Colonic mucosa (tissue), 4 donors: ENCODE results near the gene NEFH. TPM values are rescaled to one million over a fixed set of nuclear protein-coding genes. Genes with fewer than 3 reads are reported as not detected.

ENCODE experiments used
- DNase-seq: peaks from one replicate; pipeline ENCODE4 v3.0.0-alpha.2; 2020
- H3K27ac ChIP-seq: fragments of 200-600 bp; one replicate; pipeline ENCODE4 v1.8.0; 2021
- H3K27me3 ChIP-seq: fragments of 200-600 bp; one replicate; pipeline ENCODE4 v1.8.0; 2021
- H3K36me3 ChIP-seq: fragments of 200-600 bp; one replicate; pipeline ENCODE4 v1.8.0; 2021
- H3K4me1 ChIP-seq: fragments of 200-600 bp; one replicate; pipeline ENCODE4 v1.8.0; 2021; ENCODE audit warnings: mild to moderate bottlenecking
- H3K4me3 ChIP-seq: fragments of 200-600 bp; one replicate; pipeline ENCODE4 v1.8.0; 2021
- H3K9ac ChIP-seq, 2 donors: one replicate each; pipeline ENCODE4 v1.7.0; 2013; ENCODE audit warnings: control low read depth in 2 of 2, low read depth in 2 of 2, low read length in 2 of 2
- H3K9me3 ChIP-seq: fragments of 200-600 bp; one replicate; pipeline ENCODE4 v1.8.0; 2021
- intact Hi-C: fragments of 100-400 bp; cut with DNase I; formaldehyde crosslinking; loops from one replicate; pipeline ENCODE4 v1.14.1; 2022
- total RNA-seq, 2 donors: library from RNA; stranded (reverse); fragmentation: NEBNext Ultra II Directional in 1 of 2; extraction: Animal tissue kit (Norgen Biotek cat#: 25700) in 1 of 2; gene quantifications; one replicate each; pipeline ENCODE4 v1.2.1, GENCODE V29; 2021
- TF ChIP-seq, protein P1 (sequence below): fragments of 200-600 bp; IDR thresholded peaks from one replicate; pipeline ENCODE4 v1.8.0; 2022; ENCODE audit warnings: antibody characterized with exemption, mild to moderate bottlenecking
- donor health status: healthy.
- donor health status: DM: no; HTN: no; CAD: no.
- donor health status: DM: no; HTN: no; CAD: no.

The NEFH gene
- total RNA-seq, 2 donors from 2014 or later: 0.42 TPM

DNA sequence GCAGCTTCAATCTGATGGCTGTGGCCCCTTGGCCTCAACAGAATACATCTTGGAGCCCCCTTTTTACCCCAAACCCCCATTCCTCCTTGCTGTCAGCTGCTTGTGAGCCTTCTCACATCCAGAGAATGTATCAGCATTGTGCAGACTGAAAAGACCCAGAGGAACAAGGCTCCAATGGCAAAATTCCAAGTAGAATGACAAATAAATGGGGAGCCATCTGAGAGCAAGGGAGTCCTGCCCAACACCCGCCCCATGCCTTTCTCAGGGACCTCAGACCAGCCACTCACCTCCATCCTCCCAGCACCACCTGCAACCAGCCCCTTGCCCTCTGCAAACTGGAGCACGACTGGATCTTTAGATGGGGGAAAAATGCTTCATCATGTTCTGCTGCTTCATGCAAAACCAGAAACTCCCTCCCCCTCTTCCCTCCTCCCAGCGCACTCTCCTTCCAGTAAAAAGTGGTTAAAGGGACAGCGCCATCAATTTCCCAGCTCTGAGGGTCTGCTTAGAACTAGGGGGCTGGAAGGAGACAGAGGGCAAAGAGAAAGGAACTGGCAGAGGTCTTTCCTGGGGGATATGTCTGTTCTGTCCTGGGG lies 2.2 kb upstream of the NEFH start:
- no peaks in the 10 kb centered on the region for H3K36me3 ChIP-seq
- H3K27ac ChIP-seq: no peak overlapping the region
- H3K4me1 ChIP-seq: no peaks in the 10 kb centered on the region
- intact Hi-C loops: no loop called here
- peaks cover 22% of the 10 kb centered on the region for H3K27me3 ChIP-seq
- TF ChIP-seq, protein P1, sequence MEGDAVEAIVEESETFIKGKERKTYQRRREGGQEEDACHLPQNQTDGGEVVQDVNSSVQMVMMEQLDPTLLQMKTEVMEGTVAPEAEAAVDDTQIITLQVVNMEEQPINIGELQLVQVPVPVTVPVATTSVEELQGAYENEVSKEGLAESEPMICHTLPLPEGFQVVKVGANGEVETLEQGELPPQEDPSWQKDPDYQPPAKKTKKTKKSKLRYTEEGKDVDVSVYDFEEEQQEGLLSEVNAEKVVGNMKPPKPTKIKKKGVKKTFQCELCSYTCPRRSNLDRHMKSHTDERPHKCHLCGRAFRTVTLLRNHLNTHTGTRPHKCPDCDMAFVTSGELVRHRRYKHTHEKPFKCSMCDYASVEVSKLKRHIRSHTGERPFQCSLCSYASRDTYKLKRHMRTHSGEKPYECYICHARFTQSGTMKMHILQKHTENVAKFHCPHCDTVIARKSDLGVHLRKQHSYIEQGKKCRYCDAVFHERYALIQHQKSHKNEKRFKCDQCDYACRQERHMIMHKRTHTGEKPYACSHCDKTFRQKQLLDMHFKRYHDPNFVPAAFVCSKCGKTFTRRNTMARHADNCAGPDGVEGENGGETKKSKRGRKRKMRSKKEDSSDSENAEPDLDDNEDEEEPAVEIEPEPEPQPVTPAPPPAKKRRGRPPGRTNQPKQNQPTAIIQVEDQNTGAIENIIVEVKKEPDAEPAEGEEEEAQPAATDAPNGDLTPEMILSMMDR: no peak
- H3K9ac ChIP-seq: no peak overlapping the region
- H3K9me3 ChIP-seq: no peaks in the 10 kb centered on the region
- no peak for DNase-seq
- H3K4me3 ChIP-seq: no peak overlapping the region

DNA sequence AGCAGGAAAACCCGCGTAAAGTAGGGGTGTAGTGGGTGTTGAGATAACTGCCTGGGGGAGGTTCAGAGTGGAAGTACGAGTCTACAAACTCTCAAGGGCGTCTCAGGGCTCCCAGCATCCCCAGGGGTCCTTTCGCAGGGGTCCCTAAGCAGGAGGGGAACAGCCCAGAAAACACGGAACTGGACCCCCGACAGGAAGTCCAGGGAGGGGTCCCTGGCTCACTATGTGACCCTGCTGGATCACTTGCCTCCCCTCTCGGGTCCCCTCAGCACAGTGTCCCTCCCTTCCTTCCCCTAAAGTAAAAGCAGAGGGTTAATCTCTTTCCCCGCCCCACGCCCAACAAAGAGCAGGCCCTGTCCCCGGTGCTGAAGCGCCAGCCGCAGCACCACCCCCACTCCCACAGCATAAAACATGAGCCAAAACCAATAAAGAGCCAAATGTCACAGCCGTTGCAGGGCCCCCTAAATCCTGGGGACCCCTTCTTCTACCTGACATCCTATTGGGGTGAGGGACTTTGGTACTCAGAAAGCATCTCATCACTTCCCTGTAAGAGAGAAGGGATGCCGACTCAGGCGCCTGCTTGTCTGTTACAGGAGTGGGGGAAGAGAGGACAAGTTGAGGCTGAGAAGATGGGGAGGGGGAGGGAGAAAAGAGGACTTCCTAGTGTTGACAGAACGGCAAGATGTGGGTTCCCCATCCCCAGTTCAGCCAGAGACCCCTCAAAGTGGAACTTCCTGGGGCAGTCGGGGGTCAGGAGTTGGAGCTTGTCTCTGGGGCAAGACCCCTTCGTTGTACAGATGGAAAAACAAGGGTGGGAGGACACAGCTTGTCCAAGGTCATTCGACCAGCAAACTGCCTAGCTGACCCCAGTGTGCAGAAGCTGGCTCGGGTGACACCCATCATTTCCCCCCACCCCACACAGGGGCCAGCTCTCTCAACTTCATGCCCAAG lies 1.4 kb upstream of the NEFH start:
- no peak for DNase-seq
- Histone ChIP-seq H3K27ac (no peak overlapping the region), H3K4me3 (no peak overlapping the region), H3K9ac (no peak overlapping the region), H3K4me1 (no peaks in the 10 kb centered on the region), H3K9me3 (no peaks in the 10 kb centered on the region), H3K36me3 (no peaks in the 10 kb centered on the region), H3K27me3 (peaks cover 22% of the 10 kb centered on the region)
- intact Hi-C loops: no loop called here
- TF ChIP-seq, protein P1: no peak

GRCh38 chr22:29480262-29480511 lies 169 bp downstream of the NEFH start:
- no peak overlapping the region for H3K4me3 ChIP-seq
- no peaks in the 10 kb centered on the region for H3K4me1 ChIP-seq
- TF ChIP-seq, protein P1: no peak
- H3K36me3 ChIP-seq: no peaks in the 10 kb centered on the region
- H3K9me3 ChIP-seq: no peaks in the 10 kb centered on the region
- no peak overlapping the region for H3K9ac ChIP-seq
- no peak for DNase-seq
- H3K27me3 ChIP-seq: peaks cover 22% of the 10 kb centered on the region
- intact Hi-C loops: no loop called here
- H3K27ac ChIP-seq: no peak overlapping the region

- intact Hi-C loops: no loop called here
- Histone ChIP-seq H3K4me1 (no peaks in the 10 kb centered on the region), H3K27me3 (peaks cover 22% of the 10 kb centered on the region), H3K27ac (no peak overlapping the region), H3K9me3 (no peaks in the 10 kb centered on the region), H3K36me3 (no peaks in the 10 kb centered on the region), H3K9ac (no peak overlapping the region), H3K4me3 (no peak overlapping the region)
- TF ChIP-seq, protein P1: no peak
- no peak for DNase-seq
Measured at GRCh38 chr22:29480512-29481264, 670 bp downstream of the NEFH start.

- Histone ChIP-seq H3K9ac (no peak overlapping the region), H3K27ac (no peak overlapping the region), H3K36me3 (no peaks in the 10 kb centered on the region), H3K27me3 (peaks cover 22% of the 10 kb centered on the region), H3K9me3 (no peaks in the 10 kb centered on the region), H3K4me1 (no peaks in the 10 kb centered on the region), H3K4me3 (no peak overlapping the region)
- TF ChIP-seq, protein P1: no peak
- intact Hi-C loops: no loop called here
- no peak for DNase-seq
Measured at GRCh38 chr22:29481265-29482000, 1.4 kb downstream of the NEFH start.
